ENCODE results near the gene CADM2. TPM values are rescaled to one million over a fixed set of nuclear protein-coding genes. Genes with fewer than 3 reads are reported as not detected.

Gene CADM2
- total RNA-seq, 1 donor from 2014 or later = 6.8 TPM

- Histone ChIP-seq H3K27me3 (no peaks in the 10 kb centered on the region), H4K20me1 (ENCODE audit: low read depth) (no peaks in the 10 kb centered on the region), H3K79me2 (ENCODE audit: low read depth) (no peaks in the 10 kb centered on the region), H3K36me3 (no peaks in the 10 kb centered on the region), H3K4me2 (no peak overlapping the region), H3K27ac (no peak overlapping the region), H3K9ac (no peak overlapping the region), H3F3A (ENCODE audit: low read depth) (no peaks in the 10 kb centered on the region), H3K9me3 (ENCODE audit: low read depth) (no peaks in the 10 kb centered on the region), H3K4me3 (no peak overlapping the region), H3K4me1 (no peaks in the 10 kb centered on the region), H2AFZ (replicated peaks) (no peak overlapping the region)
- Mint-ChIP-seq H3K36me3 (no peaks in the 10 kb centered on the region), H3K4me1 (no peaks in the 10 kb centered on the region), H3K9me3 (no peaks in the 10 kb centered on the region), H3K4me3 (no peak overlapping the region), H3K27ac (no peak overlapping the region), H3K27me3 (ENCODE audit: insufficient read depth, low read depth) (no peaks in the 10 kb centered on the region)
- TF ChIP-seq CTCF (IDR thresholded peaks at IDR 0.05) (no peak), EZH2 (IDR thresholded peaks at IDR 0.05) (no peak), EZH2phosphoT487 (IDR thresholded peaks at IDR 0.05) (no peak)
- DNase-seq (ENCODE audit: low spot score) = no peak
Observed at GRCh38 chr3:85837402-85837801, 878.6 kb downstream of the CADM2 start.

GRCh38 chr3:85838921-85839320, 880.1 kb downstream of the CADM2 start:
- Histone ChIP-seq H3K4me1 (no peaks in the 10 kb centered on the region), H3K9ac (no peak overlapping the region), H2AFZ (replicated peaks) (no peak overlapping the region), H3K36me3 (no peaks in the 10 kb centered on the region), H3K27me3 (no peaks in the 10 kb centered on the region), H3K27ac (no peak overlapping the region), H3K4me2 (no peak overlapping the region), H4K20me1 (ENCODE audit: low read depth) (no peaks in the 10 kb centered on the region), H3F3A (ENCODE audit: low read depth) (no peaks in the 10 kb centered on the region), H3K9me3 (ENCODE audit: low read depth) (no peaks in the 10 kb centered on the region), H3K4me3 (no peak overlapping the region), H3K79me2 (ENCODE audit: low read depth) (no peaks in the 10 kb centered on the region)
- DNase-seq (ENCODE audit: low spot score) = no peak
- Mint-ChIP-seq H3K36me3 (no peaks in the 10 kb centered on the region), H3K4me1 (no peaks in the 10 kb centered on the region), H3K27ac (no peak overlapping the region), H3K9me3 (no peaks in the 10 kb centered on the region), H3K4me3 (no peak overlapping the region), H3K27me3 (ENCODE audit: insufficient read depth, low read depth) (no peaks in the 10 kb centered on the region)
- TF ChIP-seq CTCF (IDR thresholded peaks at IDR 0.05) = no peak
- TF ChIP-seq EZH2phosphoT487 (IDR thresholded peaks at IDR 0.05) = no peak
- TF ChIP-seq EZH2 (IDR thresholded peaks at IDR 0.05) = no peak

GRCh38 chr3:85842081-85842480, 883.3 kb downstream of the CADM2 start:
- no peaks in the 10 kb centered on the region for H3K9me3 ChIP-seq (ENCODE audit: low read depth)
- no peak overlapping the region for H3K9ac ChIP-seq
- H3K27ac Mint-ChIP-seq = no peak overlapping the region
- H4K20me1 ChIP-seq (ENCODE audit: low read depth) = no peaks in the 10 kb centered on the region
- no peak overlapping the region for H3K27ac ChIP-seq
- no peak overlapping the region for H3K4me2 ChIP-seq
- no peaks in the 10 kb centered on the region for H3F3A ChIP-seq (ENCODE audit: low read depth)
- H3K79me2 ChIP-seq (ENCODE audit: low read depth) = no peaks in the 10 kb centered on the region
- no peaks in the 10 kb centered on the region for H3K9me3 Mint-ChIP-seq
- no peak overlapping the region for H2AFZ ChIP-seq (replicated peaks)
- DNase-seq (ENCODE audit: low spot score) = no peak
- H3K36me3 Mint-ChIP-seq = no peaks in the 10 kb centered on the region
- H3K4me1 ChIP-seq = no peaks in the 10 kb centered on the region
- H3K4me1 Mint-ChIP-seq = no peaks in the 10 kb centered on the region
- H3K4me3 Mint-ChIP-seq = no peak overlapping the region
- TF ChIP-seq EZH2phosphoT487 (IDR thresholded peaks at IDR 0.05) (no peak), EZH2 (IDR thresholded peaks at IDR 0.05) (no peak), CTCF (IDR thresholded peaks at IDR 0.05) (no peak)
- no peaks in the 10 kb centered on the region for H3K36me3 ChIP-seq
- H3K27me3 ChIP-seq = no peaks in the 10 kb centered on the region
- no peak overlapping the region for H3K4me3 ChIP-seq
- peaks cover 2% of the 10 kb centered on the region for H3K27me3 Mint-ChIP-seq (ENCODE audit: insufficient read depth, low read depth)

Data from neural progenitor cell (in vitro differentiated cells).